Activated gamma-delta T cell (primary cell): ENCODE results near the gene MMGT1.

Experiments
- DNase-seq: peaks from one replicate; lab custom pipeline; 2025; lab: John Stamatoyannopoulos, UW
- total RNA-seq, 2 donors: gene quantifications; one replicate each; lab custom pipeline; 2026; lab: John Stamatoyannopoulos, UW

MMGT1 gene
- total RNA-seq, result 22.7 to 26.0 reads per million in 2 donors

- DNase-seq, result peak; percentile 79
Measured at GRCh38 chrX:135973548-135974278, at the start of gene MMGT1. TSS of gene MMGT1 (minus strand) at chrX:135973988. CDS start at chrX:135973675, 313 bp downstream.

GRCh38 chrX:136021903-136022302 is 48.1 kb upstream of the MMGT1 start:
- DNase-seq, result no peak

- DNase-seq, result no peak
Measured at GRCh38 chrX:136021160-136021559, 47.4 kb upstream of the MMGT1 start.

- no peak for DNase-seq
Measured at GRCh38 chrX:136019226-136019625, 45.4 kb upstream of the MMGT1 start.

- no peak for DNase-seq
Measured at GRCh38 chrX:136016881-136017280, 43.1 kb upstream of the MMGT1 start.

- DNase-seq, result no peak
Measured at GRCh38 chrX:136015016-136015415, 41.2 kb upstream of the MMGT1 start.

GRCh38 chrX:135988245-135988644 is 14.5 kb upstream of the MMGT1 start:
- DNase-seq, result no peak

GRCh38 chrX:135985973-135986310 is 12.2 kb upstream of the MMGT1 start:
- DNase-seq, result no peak

GRCh38 chrX:135985157-135985972 is 11.6 kb upstream of the MMGT1 start, which contains the start of gene SLC9A6:
TSS of gene SLC9A6 (plus strand) at chrX:135985435. CDS start at chrX:135985659, 224 bp downstream.
- DNase-seq, result peak; percentile 64

- no peak for DNase-seq
Measured at GRCh38 chrX:135984791-135985156, 11.0 kb upstream of the MMGT1 start.

- DNase-seq, result no peak
Measured at GRCh38 chrX:135984256-135984655, 10.5 kb upstream of the MMGT1 start.

GRCh38 chrX:135982860-135983259 is 9.1 kb upstream of the MMGT1 start:
- DNase-seq, result no peak

GRCh38 chrX:135981668-135982067 is 7.9 kb upstream of the MMGT1 start:
- no peak for DNase-seq

- DNase-seq, result no peak
Measured at GRCh38 chrX:135981010-135981409, 7.2 kb upstream of the MMGT1 start.

GRCh38 chrX:135977611-135978010 is 3.8 kb upstream of the MMGT1 start:
- no peak for DNase-seq

- no peak for DNase-seq
Measured at GRCh38 chrX:135975421-135975820, 1.6 kb upstream of the MMGT1 start.

- peak; percentile 79 for DNase-seq
Measured at GRCh38 chrX:135974279-135974856, 580 bp upstream of the MMGT1 start.

- DNase-seq, result no peak
Measured at GRCh38 chrX:135973025-135973547, 702 bp downstream of the MMGT1 start.

GRCh38 chrX:135951291-135951690 is 22.5 kb downstream of the MMGT1 start:
- DNase-seq, result no peak

GRCh38 chrX:135944486-135944885 is 29.3 kb downstream of the MMGT1 start:
- no peak for DNase-seq

GRCh38 chrX:135931644-135932487 is 41.9 kb downstream of the MMGT1 start:
- no peak for DNase-seq

- DNase-seq, result no peak
Measured at GRCh38 chrX:135927897-135928296, 45.9 kb downstream of the MMGT1 start.
